H9 (cell line): Measurements from ENCODE around the gene CSHL1. TPM values are rescaled to one million over a fixed set of nuclear protein-coding genes. Genes with fewer than 3 reads are reported as not detected.

ENCODE experiments used
- DNase-seq: peaks from one replicate; pipeline ENCODE4 v3.0.0-alpha.2; 2017
- H2AFZ ChIP-seq: one replicate; pipeline ENCODE4 v1.6.1; 2013; ENCODE audit warnings: mild to moderate bottlenecking, low read length, control low read depth, moderate library complexity
- H2AK5ac ChIP-seq: 2 replicates; pipeline ENCODE4 v1.6.1; 2013; ENCODE audit warnings: low read length, control low read depth, mixed read lengths; ENCODE audit not compliant: insufficient read length
- H2BK120ac ChIP-seq: one replicate; pipeline ENCODE4 v1.6.1; 2013; ENCODE audit warnings: low read depth, mild to moderate bottlenecking, low read length, control low read depth, inconsistent platforms; ENCODE audit not compliant: poor library complexity, severe bottlenecking
- H2BK12ac ChIP-seq: 2 replicates; pipeline ENCODE4 v1.6.1; 2013; ENCODE audit warnings: low read length, control low read depth, mixed read lengths, low read depth; ENCODE audit not compliant: insufficient read length
- H2BK15ac ChIP-seq: 2 replicates; pipeline ENCODE4 v1.6.1; 2013; ENCODE audit warnings: low read depth, low read length, control low read depth
- H2BK20ac ChIP-seq: one replicate; pipeline ENCODE4 v1.6.1; 2013; ENCODE audit warnings: low read depth, mild to moderate bottlenecking, low read length, control low read depth, inconsistent platforms; ENCODE audit not compliant: poor library complexity, severe bottlenecking
- H2BK5ac ChIP-seq: 2 replicates; pipeline ENCODE4 v1.6.1; 2013; ENCODE audit warnings: low read length, control low read depth, mixed read lengths; ENCODE audit not compliant: insufficient read length
- H3K14ac ChIP-seq: 2 replicates; pipeline ENCODE4 v1.6.1; 2013; ENCODE audit warnings: low read length, control low read depth; ENCODE audit not compliant: insufficient read depth
- H3K18ac ChIP-seq: 2 replicates; pipeline ENCODE4 v1.6.1; 2013; ENCODE audit warnings: low read depth, mild to moderate bottlenecking, mixed read lengths, low read length, control low read depth; ENCODE audit not compliant: insufficient read length
- H3K23ac ChIP-seq: 2 replicates; pipeline ENCODE4 v1.6.1; 2013; ENCODE audit warnings: low read length, control low read depth, mixed read lengths, low read depth; ENCODE audit not compliant: insufficient read length
- H3K23me2 ChIP-seq: 2 replicates; pipeline ENCODE4 v1.6.1; 2013; ENCODE audit warnings: low read depth, mild to moderate bottlenecking, mixed read lengths, low read length, control low read depth; ENCODE audit not compliant: insufficient read length, poor library complexity, severe bottlenecking
- H3K27ac ChIP-seq: 2 replicates; pipeline ENCODE4 v1.5.1; 2013; ENCODE audit warnings: low read length, control low read depth, mixed read lengths, low read depth; ENCODE audit not compliant: insufficient read length
- H3K27me3 ChIP-seq: 2 replicates; pipeline ENCODE4 v1.6.1; 2013; ENCODE audit warnings: low read length, control low read depth, inconsistent platforms; ENCODE audit not compliant: insufficient read depth
- H3K4ac ChIP-seq: 2 replicates; pipeline ENCODE4 v1.6.1; 2013; ENCODE audit warnings: low read depth, mild to moderate bottlenecking, control low read depth, inconsistent platforms, low read length, moderate library complexity
- H3K4me1 ChIP-seq: 2 replicates; pipeline ENCODE4 v1.6.1; 2013; ENCODE audit warnings: low read length, control low read depth, inconsistent platforms; ENCODE audit not compliant: insufficient read depth
- H3K4me2 ChIP-seq: 2 replicates; pipeline ENCODE4 v1.6.1; 2013; ENCODE audit warnings: low read length, control low read depth, mixed read lengths; ENCODE audit not compliant: insufficient read length, insufficient read depth
- H3K56ac ChIP-seq: 2 replicates; pipeline ENCODE4 v1.6.1; 2013; ENCODE audit warnings: low read depth, mild to moderate bottlenecking, mixed read lengths, low read length, control low read depth; ENCODE audit not compliant: insufficient read length
- H3K79me1 ChIP-seq: 2 replicates; pipeline ENCODE4 v1.6.1; 2013; ENCODE audit warnings: low read depth, mild to moderate bottlenecking, moderate library complexity, low read length, control low read depth, inconsistent platforms; ENCODE audit not compliant: insufficient read depth, poor library complexity, severe bottlenecking
- H3K79me2 ChIP-seq: 2 replicates; pipeline ENCODE4 v1.6.1; 2013; ENCODE audit warnings: low read length, control low read depth, inconsistent platforms; ENCODE audit not compliant: insufficient read depth
- H3K9ac ChIP-seq: 2 replicates; pipeline ENCODE4 v1.6.1; 2013; ENCODE audit warnings: low read length, control low read depth, mixed read lengths; ENCODE audit not compliant: insufficient read length; ENCODE audit errors: extremely low read depth
- H3K9me3 ChIP-seq: one replicate; pipeline ENCODE4 v1.6.1; 2013; ENCODE audit warnings: low read depth, low read length, inconsistent platforms; ENCODE audit not compliant: control insufficient read depth
- H3T11ph ChIP-seq: one replicate; pipeline ENCODE4 v1.6.1; 2013; ENCODE audit warnings: mild to moderate bottlenecking, low read length, control low read depth, inconsistent platforms
- H4K20me1 ChIP-seq: one replicate; pipeline ENCODE4 v1.6.1; 2013; ENCODE audit not compliant: control insufficient read depth, insufficient read length, insufficient read depth
- H4K5ac ChIP-seq: 2 replicates; pipeline ENCODE4 v1.6.1; 2013; ENCODE audit warnings: low read depth, mild to moderate bottlenecking, mixed read lengths, low read length, control low read depth; ENCODE audit not compliant: insufficient read length
- H4K8ac ChIP-seq: replicated peaks from 2 replicates; pipeline ENCODE4 v1.6.1; 2013; ENCODE audit warnings: low read length, control low read depth, mixed read lengths, low read depth; ENCODE audit not compliant: insufficient read length
- H4K91ac ChIP-seq: 2 replicates; pipeline ENCODE4 v1.6.1; 2013; ENCODE audit warnings: low read depth, mild to moderate bottlenecking, moderate library complexity, mixed read lengths, low read length, control low read depth; ENCODE audit not compliant: insufficient read length
- H3K27ac Mint-ChIP-seq, 3 experiments: 2 replicates in 2 of 3; 3 replicates in 1 of 3; pipeline ENCODE4 v1.8.0; 2020 to 2021; ENCODE audit warnings: mixed read lengths in 3 of 3, mild to moderate bottlenecking in 1 of 3, moderate library complexity in 1 of 3
- H3K27me3 Mint-ChIP-seq: 2 replicates; pipeline ENCODE4 v1.8.0; 2021; ENCODE audit warnings: low read depth, mild to moderate bottlenecking, moderate library complexity, mixed read lengths
- H3K36me3 Mint-ChIP-seq, 3 experiments: 2 replicates in 2 of 3; 3 replicates in 1 of 3; pipeline ENCODE4 v1.8.0; 2020 to 2021; ENCODE audit warnings: low read depth in 3 of 3, mixed read lengths in 3 of 3; ENCODE audit not compliant: insufficient read depth in 1 of 3
- H3K4me1 Mint-ChIP-seq, 2 experiments: 2 replicates each; pipeline ENCODE4 v1.8.0; 2020; ENCODE audit warnings: mixed read lengths in 2 of 2
- H3K4me3 Mint-ChIP-seq, 2 experiments: 2 replicates in 1 of 2; 3 replicates in 1 of 2; pipeline ENCODE4 v1.8.0; 2020 to 2021; ENCODE audit warnings: mild to moderate bottlenecking in 2 of 2, mixed read lengths in 2 of 2, moderate library complexity in 1 of 2
- H3K9me3 Mint-ChIP-seq, 2 experiments: 2 replicates in 1 of 2; 3 replicates in 1 of 2; pipeline ENCODE4 v1.8.0; 2020; ENCODE audit warnings: mild to moderate bottlenecking in 2 of 2, mixed read lengths in 2 of 2, moderate library complexity in 1 of 2
- WGBS: extraction: QIAGEN DNeasy Blood & Tissue Kit; methylation state at CpG from one replicate; pipeline ENCODE4 v1.1.7; 2013; ENCODE audit warnings: missing lambda C conversion rate, low lambda C conversion rate, mixed read lengths; ENCODE audit not compliant: insufficient read length; ENCODE audit errors: extremely low coverage; 5-methylcytosine and 5-hydroxymethylcytosine counted together
- total RNA-seq: library from RNA; stranded (reverse); gene quantifications from 2 replicates; pipeline ENCODE4 v1.2.1, GENCODE V29; 2021
- TF ChIP-seq, protein P1 (sequence below): fragments of 200-600 bp; sonication (generic); conservative IDR thresholded peaks from 3 replicates; pipeline ENCODE4 v1.8.0; 2021; ENCODE audit warnings: antibody characterized with exemption, mild to moderate bottlenecking

The CSHL1 gene
- total RNA-seq, 1 experiment from 2014 or later, result not detected

DNA sequence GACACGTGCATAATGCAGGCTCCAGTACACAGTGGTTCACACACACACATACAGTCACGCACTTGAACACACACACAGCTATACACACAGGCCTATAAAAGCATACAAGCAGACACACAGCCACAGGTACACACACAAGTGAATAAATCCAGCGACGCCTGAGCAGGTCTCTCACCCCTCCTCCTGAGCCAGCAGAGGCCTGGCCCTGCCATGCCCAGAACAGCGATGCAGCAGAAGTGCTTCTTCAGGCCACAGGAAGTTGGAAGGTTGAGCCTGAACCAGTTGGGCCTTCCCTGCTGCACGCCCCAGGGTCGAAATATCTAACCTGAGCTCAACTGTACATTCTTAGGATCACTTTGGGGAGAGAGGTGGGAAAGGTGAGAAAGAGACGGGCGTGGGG is 28.3 kb upstream of the CSHL1 start:
- TF ChIP-seq, protein P1, sequence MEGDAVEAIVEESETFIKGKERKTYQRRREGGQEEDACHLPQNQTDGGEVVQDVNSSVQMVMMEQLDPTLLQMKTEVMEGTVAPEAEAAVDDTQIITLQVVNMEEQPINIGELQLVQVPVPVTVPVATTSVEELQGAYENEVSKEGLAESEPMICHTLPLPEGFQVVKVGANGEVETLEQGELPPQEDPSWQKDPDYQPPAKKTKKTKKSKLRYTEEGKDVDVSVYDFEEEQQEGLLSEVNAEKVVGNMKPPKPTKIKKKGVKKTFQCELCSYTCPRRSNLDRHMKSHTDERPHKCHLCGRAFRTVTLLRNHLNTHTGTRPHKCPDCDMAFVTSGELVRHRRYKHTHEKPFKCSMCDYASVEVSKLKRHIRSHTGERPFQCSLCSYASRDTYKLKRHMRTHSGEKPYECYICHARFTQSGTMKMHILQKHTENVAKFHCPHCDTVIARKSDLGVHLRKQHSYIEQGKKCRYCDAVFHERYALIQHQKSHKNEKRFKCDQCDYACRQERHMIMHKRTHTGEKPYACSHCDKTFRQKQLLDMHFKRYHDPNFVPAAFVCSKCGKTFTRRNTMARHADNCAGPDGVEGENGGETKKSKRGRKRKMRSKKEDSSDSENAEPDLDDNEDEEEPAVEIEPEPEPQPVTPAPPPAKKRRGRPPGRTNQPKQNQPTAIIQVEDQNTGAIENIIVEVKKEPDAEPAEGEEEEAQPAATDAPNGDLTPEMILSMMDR, result no peak
- Histone ChIP-seq H4K8ac (no peak overlapping the region), H2BK20ac (no peak overlapping the region), H2AFZ (no peak overlapping the region), H3K4ac (no peak overlapping the region), H2BK12ac (no peak overlapping the region), H4K20me1 (no peaks in the 10 kb centered on the region), H3K9me3 (no peaks in the 10 kb centered on the region), H3K56ac (no peak overlapping the region), H3K79me1 (no peaks in the 10 kb centered on the region), H3K23ac (no peak overlapping the region), H3K27ac (no peak overlapping the region), H3K23me2 (no peaks in the 10 kb centered on the region), H4K91ac (no peak overlapping the region), H3K79me2 (no peaks in the 10 kb centered on the region), H3K27me3 (no peaks in the 10 kb centered on the region), H3K9ac (no peak overlapping the region), H3T11ph (no peak overlapping the region), H4K5ac (no peak overlapping the region), H2BK15ac (no peak overlapping the region), H2BK120ac (no peak overlapping the region), H3K14ac (no peak overlapping the region), H3K4me2 (no peak overlapping the region), H3K18ac (no peak overlapping the region), H3K4me1 (no peaks in the 10 kb centered on the region), H2BK5ac (no peak overlapping the region), H2AK5ac (no peak overlapping the region)
- Mint-ChIP-seq H3K36me3 (peaks cover 9 to 24% (median 11%) of the 10 kb centered on the region in 3 experiments; a peak in 6 of 7 replicates), H3K9me3 (no peaks in the 10 kb centered on the region), H3K4me1 (peaks cover 6 to 17% of the 10 kb centered on the region in 2 experiments), H3K4me3 (no peak overlapping the region), H3K27ac (peak overlapping the region; percentile 3 to 87 (median 38); a peak in 4 of 7 replicates), H3K27me3 (peaks cover 3% of the 10 kb centered on the region)
- no CpG with 5 or more reads among the region's 9 CpGs for WGBS
- no peak for DNase-seq
